Liver (tissue), 9 donors: Measurements from ENCODE around the gene CLN5. TPM values are rescaled to one million over a fixed set of nuclear protein-coding genes. Genes with fewer than 3 reads are reported as not detected.

ENCODE experiments used
- DNase-seq: peaks from one replicate; pipeline ENCODE4 v3.0.0-alpha.2; 2017; ENCODE audit warnings: low spot score
- H3K27ac ChIP-seq, 2 donors: one replicate each; pipeline ENCODE4 v1.7.0; 2013; ENCODE audit warnings: inconsistent platforms in 2 of 2, low read length in 2 of 2, control low read depth in 1 of 2, low read depth in 1 of 2, mild to moderate bottlenecking in 1 of 2
- H3K27me3 ChIP-seq, 4 donors: one replicate each; pipeline versions ENCODE4 v1.6.1 to v1.7.0; 2013; ENCODE audit warnings: low read length in 3 of 4, inconsistent platforms in 1 of 4, mild to moderate bottlenecking in 1 of 4, moderate library complexity in 1 of 4; ENCODE audit not compliant: control insufficient read depth in 4 of 4, insufficient read depth in 4 of 4
- H3K36me3 ChIP-seq, 4 donors: one replicate each; pipeline versions ENCODE4 v1.6.1 to v1.7.0; 2013; ENCODE audit warnings: low read length in 3 of 4, mild to moderate bottlenecking in 3 of 4, low read depth in 1 of 4, moderate library complexity in 1 of 4; ENCODE audit not compliant: control insufficient read depth in 4 of 4, insufficient read depth in 3 of 4
- H3K4me1 ChIP-seq, 4 donors: one replicate each; pipeline versions ENCODE4 v1.6.1 to v1.7.0; 2013; ENCODE audit warnings: low read length in 3 of 4, mild to moderate bottlenecking in 3 of 4, moderate library complexity in 1 of 4; ENCODE audit not compliant: control insufficient read depth in 4 of 4, insufficient read depth in 4 of 4
- H3K4me3 ChIP-seq, 3 donors: one replicate each; pipeline versions ENCODE4 v1.6.1 to v1.7.0; 2013; ENCODE audit warnings: low read length in 3 of 3, control low read depth in 1 of 3, low read depth in 1 of 3, mild to moderate bottlenecking in 1 of 3
- H3K9ac ChIP-seq, 2 donors: one replicate each; pipeline ENCODE4 v1.7.0; 2013; ENCODE audit warnings: low read length in 2 of 2, mild to moderate bottlenecking in 2 of 2, moderate library complexity in 2 of 2, control low read depth in 1 of 2, low read depth in 1 of 2
- H3K9me3 ChIP-seq, 4 donors: one replicate each; pipeline versions ENCODE4 v1.6.1 to v1.7.0; 2013; ENCODE audit warnings: low read length in 3 of 4; ENCODE audit not compliant: control insufficient read depth in 4 of 4
- ATF3 ChIP-seq: IDR thresholded peaks from 2 replicates; pipeline ENCODE4 v1.6.1; 2016; ENCODE audit warnings: antibody characterized with exemption
- FOXA1 ChIP-seq: IDR thresholded peaks from 2 replicates; pipeline ENCODE4 v1.6.1; 2016; ENCODE audit warnings: antibody characterized with exemption
- GABPA ChIP-seq, 2 donors: IDR thresholded peaks in 1 of 2; conservative IDR thresholded peaks in 1 of 2; 2 replicates each; pipeline ENCODE4 v1.6.1; 2016; ENCODE audit warnings: antibody characterized with exemption in 2 of 2, mild to moderate bottlenecking in 1 of 2, moderate library complexity in 1 of 2
- HNF4G ChIP-seq: IDR thresholded peaks from 2 replicates; pipeline ENCODE4 v1.6.1; 2016; ENCODE audit warnings: antibody characterized with exemption
- JUND ChIP-seq, 2 donors: IDR thresholded peaks; 2 replicates each; pipeline ENCODE4 v1.6.1; 2016; ENCODE audit warnings: antibody characterized with exemption in 2 of 2
- MAX ChIP-seq: IDR thresholded peaks from 2 replicates; pipeline ENCODE4 v1.6.1; 2016; ENCODE audit warnings: antibody characterized with exemption
- NR2F2 ChIP-seq: IDR thresholded peaks from 2 replicates; pipeline ENCODE4 v1.6.1; 2016; ENCODE audit warnings: antibody characterized with exemption
- RAD21 ChIP-seq, 2 donors: IDR thresholded peaks; 2 replicates each; pipeline ENCODE4 v1.6.1; 2016; ENCODE audit warnings: antibody characterized with exemption in 2 of 2, mild to moderate bottlenecking in 2 of 2
- REST ChIP-seq: IDR thresholded peaks from 2 replicates; pipeline ENCODE4 v1.6.1; 2016; ENCODE audit warnings: antibody characterized with exemption, mild to moderate bottlenecking
- RXRA ChIP-seq, 2 donors: IDR thresholded peaks; 2 replicates each; pipeline ENCODE4 v1.6.1; 2017 to 2018; ENCODE audit warnings: antibody characterized with exemption in 2 of 2, mild to moderate bottlenecking in 1 of 2
- SP1 ChIP-seq: IDR thresholded peaks from 2 replicates; pipeline ENCODE4 v1.6.1; 2018; ENCODE audit warnings: antibody characterized with exemption, mild to moderate bottlenecking
- TAF1 ChIP-seq: conservative IDR thresholded peaks from 2 replicates; pipeline ENCODE4 v1.6.1; 2016; ENCODE audit warnings: antibody characterized with exemption, mild to moderate bottlenecking
- YY1 ChIP-seq: IDR thresholded peaks from 2 replicates; pipeline ENCODE4 v1.6.1; 2016; ENCODE audit warnings: antibody characterized with exemption, mild to moderate bottlenecking
- WGBS: extraction: QIAGEN DNeasy Blood & Tissue Kit; methylation state at CpG from one replicate; pipeline ENCODE4 v1.1.7; 2013; 5-methylcytosine and 5-hydroxymethylcytosine counted together
- polyA plus RNA-seq, 2 donors: library from polyadenylated mRNA; stranded (reverse) in 1 of 2; unstranded in 1 of 2; fragments of 200-250 nt in 1 of 2; fragments of >200 nt in 1 of 2; fragmentation: Nextera tagmentation in 1 of 2; extraction: Ambion mirVana in 1 of 2; gene quantifications; one replicate each; pipeline versions ENCODE4 v1.2.1 to v1.2.3, GENCODE V29; 2013 to 2015
- total RNA-seq, 2 donors: library from RNA; depleted of rRNA; stranded (reverse); fragments of >200 nt; gene quantifications; one replicate each; pipeline ENCODE4 v1.2.3, GENCODE V29; 2014
- donor health status: healthy.
- donor health status: healthy.
- donor health status: healthy.
- donor health status: healthy.
- donor health status: healthy.

CLN5 gene
- total RNA-seq, result 10 to 100 TPM; 17.6 to 18.2 TPM
- 10 to 100 TPM; 11.6 to 12.0 TPM for polyA plus RNA-seq

GRCh38 chr13:76991796-76992547, at the start of gene CLN5:
Gene CLN5 (plus strand): TSS chr13:76992081. CDS start chr13:76992099, 18 bp downstream.
- Histone ChIP-seq H3K4me1 (peaks cover 0 to 23% (median 14%) of the 10 kb centered on the region in 4 donors), H3K9ac (peak within 1 kb of the TSS; percentile 42 to 92), H3K27ac (peak within 1 kb of the TSS; percentile 86 to 97), H3K9me3 (no peaks in the 10 kb centered on the region), H3K4me3 (peak within 1 kb of the TSS; percentile 78 to 84 (median 82)), H3K36me3 (peaks cover 0 to 6% (median 4%) of the 10 kb centered on the region in 4 donors), H3K27me3 (no peaks in the 10 kb centered on the region)
- TF ChIP-seq FOXA1 (no peak), GABPA (IDR thresholded peaks at IDR 0.05 in 1 of 2, conservative IDR thresholded peaks at IDR 0.05 in 1 of 2) (peak in 1 of 2 donors; percentile 82), SP1 (no peak), TAF1 (peak; percentile 69), NR2F2 (no peak), RXRA (IDR thresholded peaks at IDR 0.05) (no peak), REST (peak; percentile 70), YY1 (peak; percentile 92), MAX (peak; percentile 32)
- peak; percentile 91 for DNase-seq
- WGBS, result under 1% methylated on average over 73 of the region's 73 CpGs

GRCh38 chr13:76942363-76942762, 49.5 kb upstream of the CLN5 start:
- Histone ChIP-seq H3K27me3 (no peaks in the 10 kb centered on the region), H3K4me3 (no peak overlapping the region), H3K36me3 (no peaks in the 10 kb centered on the region), H3K4me1 (no peaks in the 10 kb centered on the region), H3K9ac (no peak overlapping the region), H3K27ac (no peak overlapping the region), H3K9me3 (no peaks in the 10 kb centered on the region)
- 91% methylated on average over 4 of the region's 4 CpGs for WGBS
- DNase-seq, result no peak
- TF ChIP-seq JUND (IDR thresholded peaks at IDR 0.05) (no peak), ATF3 (no peak), HNF4G (no peak), MAX (no peak), RAD21 (IDR thresholded peaks at IDR 0.05) (no peak), RXRA (IDR thresholded peaks at IDR 0.05) (no peak)

- no peaks in the 10 kb centered on the region for H3K36me3 ChIP-seq
- no peaks in the 10 kb centered on the region for H3K9me3 ChIP-seq
- TF ChIP-seq TAF1, result no peak
- TF ChIP-seq SP1, result no peak
- no peak for TF ChIP-seq RAD21 (IDR thresholded peaks at IDR 0.05)
- TF ChIP-seq HNF4G, result no peak
- TF ChIP-seq NR2F2, result no peak
- no peak for DNase-seq
- no peak overlapping the region for H3K4me3 ChIP-seq
- WGBS, result 70% methylated on average over 2 of the region's 2 CpGs
- H3K27me3 ChIP-seq, result no peaks in the 10 kb centered on the region
- no peaks in the 10 kb centered on the region for H3K4me1 ChIP-seq
- no peak overlapping the region for H3K9ac ChIP-seq
- H3K27ac ChIP-seq, result no peak overlapping the region
Observed at GRCh38 chr13:76943646-76944045, 48.2 kb upstream of the CLN5 start.
